Small intestine (tissue), 7 donors: ENCODE results near the gene GLT6D1. TPM values are rescaled to one million over a fixed set of nuclear protein-coding genes. Genes with fewer than 3 reads are reported as not detected.

Source experiments
- DNase-seq, 2 donors: peaks; one replicate each; pipeline versions ENCODE4 v3.0.0 to v3.0.0-alpha.2; 2013
- FAIRE-seq: peaks from 2 replicates; lab custom pipeline; 2012; peaks lifted over from hg19 to GRCh38; lab: Jason Lieb, UNC
- H3K27ac ChIP-seq, 3 donors: one replicate each; pipeline ENCODE4 v1.5.1; 2013; ENCODE audit warnings: low read length in 2 of 3, mild to moderate bottlenecking in 2 of 3, control low read depth in 1 of 3, inconsistent platforms in 1 of 3, low read depth in 1 of 3, moderate library complexity in 1 of 3
- H3K27me3 ChIP-seq, 3 donors: one replicate each; pipeline ENCODE4 v1.6.1; 2013; ENCODE audit warnings: low read length in 3 of 3, inconsistent platforms in 1 of 3; ENCODE audit not compliant: control insufficient read depth in 3 of 3, insufficient read depth in 3 of 3
- H3K36me3 ChIP-seq, 3 donors: one replicate each; pipeline ENCODE4 v1.6.1; 2013; ENCODE audit warnings: low read length in 3 of 3, inconsistent platforms in 1 of 3, low read depth in 1 of 3, mild to moderate bottlenecking in 1 of 3, moderate library complexity in 1 of 3; ENCODE audit not compliant: control insufficient read depth in 3 of 3, insufficient read depth in 2 of 3
- H3K4me1 ChIP-seq, 3 donors: one replicate each; pipeline ENCODE4 v1.6.1; 2013; ENCODE audit warnings: low read length in 2 of 3, inconsistent platforms in 1 of 3, low read depth in 1 of 3, mild to moderate bottlenecking in 1 of 3, moderate library complexity in 1 of 3; ENCODE audit not compliant: control insufficient read depth in 3 of 3, insufficient read depth in 2 of 3
- H3K4me3 ChIP-seq, 3 donors: one replicate each; pipeline ENCODE4 v1.5.1; 2013; ENCODE audit warnings: low read length in 3 of 3, control low read depth in 1 of 3, inconsistent platforms in 1 of 3, low read depth in 1 of 3, mild to moderate bottlenecking in 1 of 3, moderate library complexity in 1 of 3
- H3K9me3 ChIP-seq, 2 donors: one replicate each; pipeline ENCODE4 v1.6.1; 2013; ENCODE audit warnings: low read depth in 1 of 2, low read length in 1 of 2; ENCODE audit not compliant: control insufficient read depth in 2 of 2, insufficient read depth in 1 of 2
- WGBS, 3 donors: extraction: QIAGEN DNeasy Blood & Tissue Kit; methylation state at CpG; one replicate each; pipeline ENCODE4 v1.1.7; 2013; 5-methylcytosine and 5-hydroxymethylcytosine counted together
- polyA plus RNA-seq, 4 donors: library from polyadenylated mRNA; stranded (reverse) in 3 of 4; unstranded in 1 of 4; fragments of 200-250 nt in 3 of 4; fragments of 120-200 nt in 1 of 4; gene quantifications; one replicate each; pipeline versions ENCODE4 v1.2.1 to v1.2.3, GENCODE V29; 2013
- donor health status: healthy with polysubstance abuse.
- donor health status: control.
- donor health status: control.
- donor health status: Bipolar disorder and iron deficiency.
- donor health status: healthy.

Gene GLT6D1
- polyA plus RNA-seq, 4 donors: not detected

GRCh38 chr9:135604437-135605237, 34.7 kb downstream of the GLT6D1 start:
- Histone ChIP-seq H3K4me3 (no peak overlapping the region), H3K27me3 (no peaks in the 10 kb centered on the region), H3K27ac (no peak overlapping the region), H3K9me3 (no peaks in the 10 kb centered on the region), H3K4me1 (no peaks in the 10 kb centered on the region), H3K36me3 (no peaks in the 10 kb centered on the region)
- WGBS, 3 donors: 74 to 81% (median 77%) methylated on average over 31 of the region's 31 CpGs
- DNase-seq (no peak), FAIRE-seq (no peak)

DNA sequence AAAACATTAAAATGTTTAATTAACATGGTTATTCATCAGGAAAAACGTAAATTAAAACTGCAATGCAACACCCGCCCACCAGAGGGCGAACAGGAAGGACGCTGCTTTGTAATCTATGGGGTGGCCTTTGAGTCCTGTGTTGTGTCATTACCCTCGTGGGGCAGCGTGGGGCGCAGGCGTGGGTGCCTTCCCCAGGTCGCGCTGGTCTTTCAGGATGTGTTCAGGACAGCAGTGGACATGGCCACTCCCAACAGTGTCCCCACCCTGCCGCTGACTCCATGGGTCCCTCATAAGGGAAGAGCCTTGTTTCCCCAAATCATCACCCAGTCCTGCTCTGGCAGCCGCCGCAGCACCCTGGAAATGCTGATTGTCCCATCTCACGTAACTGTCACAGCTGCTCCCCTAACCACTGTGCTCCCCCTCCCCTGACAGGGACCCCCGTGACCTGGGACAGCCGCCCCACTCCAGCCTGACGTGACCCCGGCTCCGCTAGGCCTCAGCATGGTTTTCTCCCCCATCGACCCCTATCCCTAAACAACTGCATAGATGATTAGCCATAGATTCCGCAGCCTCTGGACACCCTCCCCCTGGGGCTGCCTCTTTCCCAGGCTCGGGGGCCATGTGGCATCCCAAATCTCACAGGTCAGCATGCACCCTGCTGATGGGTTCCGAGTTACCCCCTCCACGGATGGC, 36.4 kb downstream of the GLT6D1 start:
- no peak overlapping the region for H3K27ac ChIP-seq
- WGBS, 3 donors: 45 to 49% (median 47%) methylated on average over 24 of the region's 24 CpGs

GRCh38 chr9:135601988-135602387, 37.4 kb downstream of the GLT6D1 start:
- Histone ChIP-seq H3K4me1 (no peaks in the 10 kb centered on the region), H3K27me3 (peaks cover 0 to 5% (median 0%) of the 10 kb centered on the region in 3 donors), H3K4me3 (no peak overlapping the region), H3K27ac (no peak overlapping the region), H3K36me3 (no peaks in the 10 kb centered on the region), H3K9me3 (no peaks in the 10 kb centered on the region)
- 80 to 85% (median 83%) methylated on average over 8 of the region's 8 CpGs for WGBS, 3 donors
- FAIRE-seq (no peak), DNase-seq (no peak)

More for the DNA sequence above, 36.4 kb downstream of the GLT6D1 start:
- Histone ChIP-seq H3K4me1 (no peaks in the 10 kb centered on the region), H3K36me3 (no peaks in the 10 kb centered on the region), H3K4me3 (no peak overlapping the region), H3K9me3 (no peaks in the 10 kb centered on the region), H3K27me3 (no peaks in the 10 kb centered on the region)
- no peak for FAIRE-seq
- DNase-seq: peak; percentile 38 to 43

DNA sequence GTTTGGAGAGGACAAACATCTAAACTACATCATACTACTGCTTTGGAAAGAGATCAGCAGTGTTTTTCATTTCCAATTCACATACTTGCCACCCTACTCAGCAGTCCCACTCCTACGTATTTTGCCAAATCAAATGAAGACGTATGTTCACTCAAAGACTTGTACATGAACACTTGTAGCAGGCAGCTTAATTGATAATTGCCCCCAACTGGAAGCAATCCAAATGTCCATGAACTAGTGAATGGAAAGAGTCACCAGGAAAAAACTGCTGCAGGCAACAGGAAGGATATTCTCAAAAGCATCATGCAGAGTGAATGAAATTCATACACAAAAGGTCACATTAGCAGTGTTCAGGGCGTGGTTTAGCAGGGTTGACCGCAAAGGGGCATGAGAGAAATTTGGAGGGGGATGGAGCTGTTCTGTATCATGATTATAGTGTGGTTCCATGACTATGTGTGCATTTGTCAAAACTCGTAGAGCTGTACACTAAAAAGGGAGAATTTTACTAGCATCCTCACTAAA, 39.0 kb downstream of the GLT6D1 start:
- WGBS, 3 donors: 56 to 62% (median 56%) methylated on average over 5 of the region's 5 CpGs
- Histone ChIP-seq H3K9me3 (peaks cover 0 to 4% of the 10 kb centered on the region in 2 donors), H3K36me3 (no peaks in the 10 kb centered on the region), H3K4me1 (no peaks in the 10 kb centered on the region), H3K27me3 (peaks cover 0 to 5% (median 0%) of the 10 kb centered on the region in 3 donors), H3K27ac (no peak overlapping the region), H3K4me3 (no peak overlapping the region)
- FAIRE-seq (no peak), DNase-seq (no peak)

GRCh38 chr9:135596211-135596610, 43.1 kb downstream of the GLT6D1 start:
- Histone ChIP-seq H3K4me3 (no peak overlapping the region), H3K9me3 (peaks cover 0 to 4% of the 10 kb centered on the region in 2 donors), H3K36me3 (no peaks in the 10 kb centered on the region), H3K27me3 (peaks cover 0 to 5% (median 0%) of the 10 kb centered on the region in 3 donors), H3K27ac (no peak overlapping the region), H3K4me1 (no peaks in the 10 kb centered on the region)
- FAIRE-seq (no peak), DNase-seq (peak in 1 of 2 donors; percentile 25)
- 5 to 41% (median 22%) methylated on average over 2 of the region's 2 CpGs for WGBS, 3 donors

DNA sequence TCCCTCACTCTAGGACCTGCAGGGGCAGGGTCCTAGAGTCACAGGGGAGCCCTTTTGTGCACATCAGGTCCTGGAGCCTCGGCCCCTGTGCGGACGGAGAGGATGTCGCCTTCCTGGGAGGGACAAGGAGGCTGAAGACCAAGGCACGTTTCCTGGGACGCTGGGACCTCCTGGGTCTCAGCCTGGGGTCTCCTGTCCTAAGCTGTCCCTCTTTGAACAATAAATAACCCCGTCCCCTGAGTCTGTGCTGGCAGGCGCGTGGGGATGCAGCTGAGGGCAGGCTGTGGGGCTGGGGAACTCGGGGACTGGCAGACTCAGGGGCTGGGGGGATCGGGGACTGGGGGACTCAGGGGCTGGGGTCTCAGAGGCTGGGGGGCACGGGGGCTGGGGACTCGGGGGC, 46.7 kb downstream of the GLT6D1 start:
- no peak for DNase-seq
- FAIRE-seq: no peak
- H3K4me1 ChIP-seq: no peaks in the 10 kb centered on the region
- 74 to 82% (median 82%) methylated on average over 11 to 13 of the region's 13 CpGs for WGBS, 3 donors
- peaks cover 0 to 3% (median 0%) of the 10 kb centered on the region in 3 donors for H3K27me3 ChIP-seq
- no peaks in the 10 kb centered on the region for H3K36me3 ChIP-seq
- peaks cover 0 to 4% of the 10 kb centered on the region in 2 donors for H3K9me3 ChIP-seq
- no peak overlapping the region for H3K27ac ChIP-seq
- no peak overlapping the region for H3K4me3 ChIP-seq

DNA sequence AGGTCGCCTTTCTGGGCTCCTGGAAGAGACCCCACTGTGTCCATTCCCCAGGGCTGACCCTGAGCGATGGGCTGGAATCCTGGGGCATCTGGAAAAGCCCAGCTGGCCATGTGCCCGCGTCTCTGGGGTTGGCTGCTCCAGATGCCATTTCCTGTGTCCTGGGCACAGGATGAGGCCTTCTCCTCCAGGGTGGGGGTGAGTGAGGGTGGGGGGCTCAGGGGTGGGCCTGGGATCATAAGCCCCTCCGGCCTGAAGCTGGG, 47.1 kb downstream of the GLT6D1 start:
- Histone ChIP-seq H3K9me3 (peaks cover 0 to 4% of the 10 kb centered on the region in 2 donors), H3K27ac (no peak overlapping the region), H3K4me1 (no peaks in the 10 kb centered on the region), H3K27me3 (no peaks in the 10 kb centered on the region), H3K4me3 (no peak overlapping the region), H3K36me3 (no peaks in the 10 kb centered on the region)
- DNase-seq (no peak), FAIRE-seq (no peak)
- WGBS, 3 donors: 66 to 76% (median 70%) methylated on average over 4 to 5 of the region's 5 CpGs

DNA sequence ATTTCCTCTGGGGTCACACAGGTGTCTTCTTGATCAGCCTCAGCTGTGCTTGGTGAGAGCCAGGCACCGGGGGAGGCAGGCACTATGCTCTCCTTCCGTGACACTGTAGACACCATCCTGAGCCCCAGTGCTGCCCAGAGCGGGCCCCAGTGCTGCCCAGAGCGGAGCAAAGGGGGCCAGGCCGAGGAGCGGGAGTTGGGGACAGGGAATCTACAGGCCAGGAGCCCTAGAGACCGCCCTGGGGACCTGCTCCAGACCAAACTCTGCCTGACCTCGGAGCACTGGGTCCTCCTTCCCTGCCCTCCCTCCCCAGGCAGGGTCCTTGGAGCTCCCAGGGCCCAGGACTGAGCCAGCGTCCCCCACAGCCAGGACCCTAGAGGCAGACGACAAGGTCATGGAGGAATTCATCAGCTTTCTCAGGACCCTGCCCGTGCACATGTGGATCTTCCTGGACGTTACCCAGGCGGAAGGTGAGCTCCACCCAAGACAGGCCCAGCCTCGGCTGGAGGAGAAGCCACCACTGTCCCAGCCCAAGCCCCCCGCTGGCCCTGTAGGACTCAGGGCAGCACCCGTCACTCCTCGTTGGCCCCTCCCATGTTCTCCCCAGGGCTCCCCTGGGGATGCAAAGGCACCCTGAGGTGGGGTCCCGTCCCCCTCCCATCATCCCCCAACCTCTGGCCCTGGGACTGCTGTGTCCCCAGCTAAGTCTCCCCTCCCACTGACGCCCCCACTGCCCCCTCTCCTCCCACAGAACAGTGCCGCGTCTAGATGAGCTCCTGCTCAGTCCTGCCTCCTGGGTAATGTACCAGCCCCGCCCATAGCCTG, 47.6 kb downstream of the GLT6D1 start:
- no peaks in the 10 kb centered on the region for H3K4me1 ChIP-seq
- H3K27me3 ChIP-seq: no peaks in the 10 kb centered on the region
- WGBS, 3 donors: 59 to 75% (median 65%) methylated on average over 22 of the region's 22 CpGs
- no peaks in the 10 kb centered on the region for H3K36me3 ChIP-seq
- no peak overlapping the region for H3K4me3 ChIP-seq
- peaks cover 0 to 4% of the 10 kb centered on the region in 2 donors for H3K9me3 ChIP-seq
- DNase-seq (no peak), FAIRE-seq (no peak)
- no peak overlapping the region for H3K27ac ChIP-seq
